H1 (cell line): ENCODE measurements around the gene FOXN3. TPM values are rescaled to one million over a fixed set of nuclear protein-coding genes. Genes with fewer than 3 reads are reported as not detected.

Experiments
- CTCF ChIA-PET: fragments of 300-600 bp; sonication (Branson Sonifier 250); formaldehyde crosslinking; loops from one replicate; lab custom pipeline; 2021; ENCODE audit not compliant: partially characterized antibody; lab: Charles Lee
- POLR2A ChIA-PET: fragments of 300-600 bp; sonication (Branson Sonifier 250); formaldehyde crosslinking; loops from one replicate; lab custom pipeline; 2021; ENCODE audit warnings: inconsistent platforms; ENCODE audit not compliant: partially characterized antibody; lab: Charles Lee
- DNase-seq, 2 experiments: peaks; one replicate each; pipeline versions ENCODE4 v3.0.0 to v3.0.0-alpha.2; 2010 to 2022; ENCODE audit warnings: low spot score in 2 of 2, low read depth in 1 of 2, mixed read lengths in 1 of 2
- FAIRE-seq: peaks from 2 replicates; lab custom pipeline; 2011; peaks lifted over from hg19 to GRCh38; lab: Jason Lieb, UNC
- H2AFZ ChIP-seq: 2 replicates; pipeline ENCODE4 v1.8.1; 2012; ENCODE audit warnings: low read length, inconsistent platforms
- H2AK5ac ChIP-seq: 2 replicates; pipeline ENCODE4 v1.6.1; 2013; ENCODE audit warnings: low read depth, low read length
- H2BK120ac ChIP-seq: replicated peaks from 2 replicates; pipeline ENCODE3; 2013; ENCODE audit warnings: low read depth, low read length, inconsistent platforms
- H2BK12ac ChIP-seq: 2 replicates; pipeline ENCODE4 v1.6.1; 2013; ENCODE audit warnings: low read depth, low read length
- H2BK15ac ChIP-seq: 2 replicates; pipeline ENCODE4 v1.6.1; 2013; ENCODE audit warnings: low read length
- H2BK20ac ChIP-seq: 2 replicates; pipeline ENCODE4 v1.6.1; 2013; ENCODE audit warnings: low read length
- H2BK5ac ChIP-seq: 2 replicates; pipeline ENCODE4 v1.6.1; 2013; ENCODE audit warnings: low read depth, low read length
- H3K14ac ChIP-seq: 2 replicates; pipeline ENCODE4 v1.6.1; 2013; ENCODE audit warnings: inconsistent platforms; ENCODE audit not compliant: insufficient read length
- H3K18ac ChIP-seq: 2 replicates; pipeline ENCODE4 v1.6.1; 2013; ENCODE audit warnings: low read length; ENCODE audit errors: extremely low read depth
- H3K23ac ChIP-seq: 2 replicates; pipeline ENCODE4 v1.6.1; 2013; ENCODE audit warnings: inconsistent platforms; ENCODE audit not compliant: insufficient read length
- H3K23me2 ChIP-seq: 2 replicates; pipeline ENCODE4 v1.6.1; 2013; ENCODE audit warnings: low read depth, low read length
- H3K27ac ChIP-seq: 2 replicates; pipeline ENCODE4 v1.6.1; 2011; ENCODE audit warnings: low read depth, low read length, inconsistent platforms
- H3K27me3 ChIP-seq, 4 experiments: replicated peaks in 1 of 4; 1 replicate in 1 of 4; 2 replicates in 3 of 4; pipeline versions ENCODE4 v1.6.1 to v1.8.1; 2011 to 2013; ENCODE audit warnings: low read length in 3 of 4, mild to moderate bottlenecking in 3 of 4, inconsistent platforms in 2 of 4, mixed read lengths in 2 of 4, moderate library complexity in 1 of 4; ENCODE audit not compliant: control insufficient read depth in 3 of 4, insufficient read depth in 3 of 4; ENCODE audit errors: extremely low read depth in 1 of 4
- H3K36me3 ChIP-seq, 4 experiments: 2 replicates each; pipeline versions ENCODE4 v1.6.1 to v1.8.1; 2011 to 2013; ENCODE audit warnings: mild to moderate bottlenecking in 4 of 4, low read length in 3 of 4, moderate library complexity in 2 of 4, control low read depth in 1 of 4, inconsistent platforms in 1 of 4; ENCODE audit not compliant: insufficient read depth in 4 of 4, control insufficient read depth in 2 of 4
- H3K4ac ChIP-seq: replicated peaks from 2 replicates; pipeline ENCODE3; 2013; ENCODE audit warnings: low read length, low read depth, mixed read lengths, inconsistent platforms; ENCODE audit not compliant: insufficient read length
- H3K4me1 ChIP-seq, 4 experiments: replicated peaks in 1 of 4; 1 replicate in 1 of 4; 2 replicates in 3 of 4; pipeline versions ENCODE4 v1.6.1 to v1.8.1; 2011 to 2013; ENCODE audit warnings: low read length in 3 of 4, inconsistent platforms in 2 of 4, mixed read lengths in 1 of 4; ENCODE audit not compliant: insufficient read depth in 4 of 4, control insufficient read depth in 3 of 4
- H3K4me2 ChIP-seq, 2 experiments: 2 replicates each; pipeline versions ENCODE4 v1.6.1 to v1.8.1; 2011 to 2013; ENCODE audit warnings: low read depth in 2 of 2, low read length in 2 of 2, control low read depth in 1 of 2, inconsistent platforms in 1 of 2, mild to moderate bottlenecking in 1 of 2; ENCODE audit not compliant: insufficient read depth in 1 of 2
- H3K4me3 ChIP-seq, 4 experiments: fragments of 200-600, 300-600 bp in 1 of 4; sonication (generic), shearing (Covaris generic), sonication (Bioruptor Twin) in 1 of 4; 2 replicates each; pipeline versions ENCODE4 v1.5.1 to v1.8.1; 2011 to 2016; ENCODE audit warnings: low read length in 4 of 4, low read depth in 3 of 4, control low read depth in 2 of 4, inconsistent platforms in 2 of 4, mild to moderate bottlenecking in 2 of 4, mixed read lengths in 1 of 4, moderate library complexity in 1 of 4; ENCODE audit not compliant: insufficient read depth in 2 of 4; ENCODE audit errors: extremely low read depth in 1 of 4
- H3K56ac ChIP-seq: replicated peaks from 2 replicates; pipeline ENCODE3; 2013; ENCODE audit warnings: low read depth, mild to moderate bottlenecking, mixed read lengths, low read length, inconsistent platforms; ENCODE audit not compliant: insufficient read length
- H3K79me1 ChIP-seq: 2 replicates; pipeline ENCODE4 v1.6.1; 2013; ENCODE audit warnings: low read depth, low read length, control low read depth
- H3K79me2 ChIP-seq, 2 experiments: 2 replicates each; pipeline versions ENCODE4 v1.6.1 to v1.8.1; 2012 to 2013; ENCODE audit warnings: low read length in 2 of 2, mild to moderate bottlenecking in 2 of 2, inconsistent platforms in 1 of 2; ENCODE audit not compliant: insufficient read depth in 2 of 2, control insufficient read depth in 1 of 2
- H3K9ac ChIP-seq, 4 experiments: replicated peaks in 1 of 4; 1 replicate in 1 of 4; 2 replicates in 3 of 4; pipeline versions ENCODE4 v1.6.1 to v1.8.1; 2011 to 2013; ENCODE audit warnings: low read depth in 3 of 4, low read length in 3 of 4, control low read depth in 2 of 4, mild to moderate bottlenecking in 2 of 4, moderate library complexity in 2 of 4, inconsistent platforms in 1 of 4; ENCODE audit errors: extremely low read depth in 1 of 4
- H3K9me3 ChIP-seq, 2 experiments: 2 replicates each; pipeline versions ENCODE4 v1.6.1 to v1.8.1; 2012 to 2013; ENCODE audit warnings: mild to moderate bottlenecking in 2 of 2, moderate library complexity in 2 of 2, control low read depth in 1 of 2, inconsistent platforms in 1 of 2, low read depth in 1 of 2, low read length in 1 of 2, mixed read lengths in 1 of 2; ENCODE audit not compliant: insufficient read depth in 2 of 2
- H4K20me1 ChIP-seq, 2 experiments: replicated peaks in 1 of 2; 2 replicates each; pipeline versions ENCODE3 to v1.8.1; 2011 to 2013; ENCODE audit warnings: inconsistent platforms in 2 of 2, low read length in 2 of 2, mild to moderate bottlenecking in 1 of 2; ENCODE audit not compliant: insufficient read depth in 2 of 2, control insufficient read depth in 1 of 2
- H4K5ac ChIP-seq: 2 replicates; pipeline ENCODE4 v1.6.1; 2013; ENCODE audit warnings: low read length, low read depth, mixed read lengths, inconsistent platforms; ENCODE audit not compliant: insufficient read length
- H4K8ac ChIP-seq: 2 replicates; pipeline ENCODE4 v1.8.0; 2013; ENCODE audit warnings: mild to moderate bottlenecking, moderate library complexity, low read length, inconsistent platforms; ENCODE audit not compliant: insufficient read depth; ENCODE audit errors: extremely low read depth
- H4K91ac ChIP-seq: replicated peaks from 2 replicates; pipeline ENCODE3; 2013; ENCODE audit warnings: low read length, mixed read lengths, inconsistent platforms; ENCODE audit not compliant: insufficient read length
- CBX5 ChIP-seq: fragments of 300-800, 300-1000 bp; sonication (generic); IDR thresholded peaks from 2 replicates; pipeline ENCODE4 v1.7.1; 2016; ENCODE audit warnings: antibody characterized with exemption, low read length, low read depth
- JUND ChIP-seq: IDR thresholded peaks from 2 replicates; pipeline ENCODE4 v1.6.1; 2011; ENCODE audit warnings: mild to moderate bottlenecking, improper control_type of control experiment, low read length
- KDM1A ChIP-seq: fragments of 200-600, 300-600 bp; sonication (generic); IDR thresholded peaks from 2 replicates; pipeline ENCODE4 v1.7.1; 2016; ENCODE audit warnings: mild to moderate bottlenecking, low read length, borderline replicate concordance
- NANOG ChIP-seq: IDR thresholded peaks from 2 replicates; pipeline ENCODE4 v1.6.1; 2011; ENCODE audit warnings: low read length, low read depth, mild to moderate bottlenecking, inconsistent platforms; ENCODE audit not compliant: insufficient read depth, poor library complexity, severe bottlenecking
- POU5F1 ChIP-seq: IDR thresholded peaks from 2 replicates; pipeline ENCODE4 v1.6.1; 2011; ENCODE audit warnings: low read depth, mild to moderate bottlenecking, low read length, moderate library complexity
- RFX5 ChIP-seq: IDR thresholded peaks from 2 replicates; pipeline ENCODE4 v1.6.1; 2011; ENCODE audit warnings: low read depth, low read length, improper control_type of control experiment, borderline replicate concordance
- SIX5 ChIP-seq: IDR thresholded peaks from 2 replicates; pipeline ENCODE4 v1.6.1; 2011; ENCODE audit warnings: mild to moderate bottlenecking, low read depth, low read length
- SP1 ChIP-seq: IDR thresholded peaks from 2 replicates; pipeline ENCODE4 v1.6.1; 2011; ENCODE audit warnings: low read depth, low read length
- TAF7 ChIP-seq: optimal IDR thresholded peaks from 2 replicates; pipeline ENCODE3; 2011; ENCODE audit warnings: low read depth, mild to moderate bottlenecking, inconsistent platforms, low read length, moderate library complexity, borderline replicate concordance
- TBP ChIP-seq: IDR thresholded peaks from 2 replicates; pipeline ENCODE4 v1.6.1; 2011; ENCODE audit warnings: low read depth, low read length, improper control_type of control experiment
- WGBS, 2 experiments: shearing (Covaris generic) in 1 of 2; methylation state at CpG; one replicate each; pipeline versions ENCODE4 v1.1.6 to v1.1.7; 2013 to 2015; ENCODE audit warnings: low lambda C conversion rate in 2 of 2, mixed read lengths in 2 of 2, inconsistent platforms in 1 of 2, low coverage in 1 of 2, missing lambda C conversion rate in 1 of 2; ENCODE audit not compliant: insufficient replicate concordance in 2 of 2, insufficient coverage in 1 of 2, insufficient read length in 1 of 2; ENCODE audit errors: extremely low coverage in 1 of 2, missing lambda C conversion rate in 1 of 2; 5-methylcytosine and 5-hydroxymethylcytosine counted together
- polyA plus RNA-seq, 7 experiments: library from polyadenylated mRNA; depleted of rRNA in 3 of 7; stranded (reverse) in 5 of 7; unstranded in 2 of 7; fragments of >200 nt in 5 of 7; fragments of 200-250 nt in 2 of 7; gene quantifications; 1 replicate in 5 of 7; 2 replicates in 1 of 7; 4 replicates in 1 of 7; pipeline versions ENCODE4 v1.2.1 to v1.2.3, GENCODE V29; 2011 to 2013; ENCODE audit warnings: missing spikeins in 2 of 7, mixed read lengths in 2 of 7
- total RNA-seq: library from RNA; stranded (reverse); fragmentation: NEBNext Ultra II Directional; extraction: Animal tissue kit (Norgen Biotek cat#: 25700); gene quantifications from 2 replicates; pipeline ENCODE4 v1.2.1, GENCODE V29; 2021
- TF ChIP-seq, protein P1 (sequence below): IDR thresholded peaks from 2 replicates; pipeline ENCODE4 v1.6.1; 2012; ENCODE audit warnings: low read length, inconsistent platforms
- TF ChIP-seq, protein P2 (sequence below): IDR thresholded peaks from 2 replicates; pipeline ENCODE4 v1.6.1; 2011; ENCODE audit warnings: low read depth, mild to moderate bottlenecking, low read length; ENCODE audit not compliant: insufficient read depth

FOXN3 gene
- total and polyA plus RNA-seq, 2 of the 8 experiments (the other 6 are each of a cell fraction or from before 2014, with no cell fraction given): 52.6 to 178 TPM

DNA sequence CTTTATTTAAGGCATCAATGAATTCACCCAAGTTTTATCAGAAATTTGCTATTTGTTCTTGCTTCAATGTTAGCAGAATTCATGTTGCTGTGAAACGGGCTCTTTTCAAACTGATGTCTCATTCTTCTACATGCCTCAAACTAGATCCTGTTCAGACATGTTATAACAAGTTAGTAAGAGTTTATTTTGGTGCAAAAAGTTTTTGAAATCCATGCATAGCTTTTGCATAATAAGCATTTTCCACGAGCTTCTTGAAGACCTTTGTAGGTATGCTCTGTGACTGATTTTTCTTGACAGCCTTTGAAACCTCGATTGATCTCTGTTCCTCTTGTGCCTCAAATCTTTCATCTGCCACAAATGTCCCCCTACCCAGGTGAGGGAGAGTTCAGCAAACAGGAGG lies 275.2 kb downstream of the FOXN3 start:
- Histone ChIP-seq H4K91ac (no peak overlapping the region), H2BK5ac (no peak overlapping the region), H2BK120ac (no peak overlapping the region), H2AK5ac (no peak overlapping the region), H2BK15ac (no peak overlapping the region), H3K4me2 (no peak overlapping the region), H3K79me2 (no peaks in the 10 kb centered on the region), H3K79me1 (no peaks in the 10 kb centered on the region), H4K5ac (no peak overlapping the region), H3K9ac (no peak overlapping the region), H3K23ac (no peak overlapping the region), H3K18ac (no peak overlapping the region), H3K4ac (no peak overlapping the region), H3K56ac (no peak overlapping the region), H2AFZ (no peak overlapping the region), H2BK12ac (no peak overlapping the region), H3K27ac (no peak overlapping the region), H4K20me1 (no peaks in the 10 kb centered on the region), H3K27me3 (no peaks in the 10 kb centered on the region; a peak in 1 of 7 replicates), H3K4me1 (peaks cover 5 to 14% (median 9%) of the 10 kb centered on the region in 4 experiments; a peak in 5 of 7 replicates), H3K14ac (no peak overlapping the region), H4K8ac (no peak overlapping the region), H3K4me3 (no peak overlapping the region), H3K23me2 (no peaks in the 10 kb centered on the region; the same call in 1 of the 2 replicates), H2BK20ac (no peak overlapping the region), H3K9me3 (no peaks in the 10 kb centered on the region), H3K36me3 (no peaks in the 10 kb centered on the region)
- WGBS, 2 experiments: 90% methylated on average over 3 of the region's 3 CpGs; no CpG with 5 or more reads in 1 of the 2 experiments
- FAIRE-seq: no peak
- ChIA-PET CTCF (interaction anchor here (1.0 to 1.2 kb wide), 3 partner anchors 37 to 264 kb away, joined by 3 to 5 read pairs (median 3); no protein-coding TSS in a partner anchor), POLR2A (interaction anchor here (1.5 kb wide), 1 partner anchor 13 kb away, joined by 4 read pairs; no protein-coding TSS in a partner anchor)
- no peak for DNase-seq
- TF ChIP-seq TBP (no peak), TAF7 (no peak), SIX5 (no peak), POU5F1 (no peak), SP1 (no peak), CBX5 (no peak), KDM1A (no peak), JUND (no peak), RFX5 (no peak), NANOG (no peak)
- TF ChIP-seq, protein P1, sequence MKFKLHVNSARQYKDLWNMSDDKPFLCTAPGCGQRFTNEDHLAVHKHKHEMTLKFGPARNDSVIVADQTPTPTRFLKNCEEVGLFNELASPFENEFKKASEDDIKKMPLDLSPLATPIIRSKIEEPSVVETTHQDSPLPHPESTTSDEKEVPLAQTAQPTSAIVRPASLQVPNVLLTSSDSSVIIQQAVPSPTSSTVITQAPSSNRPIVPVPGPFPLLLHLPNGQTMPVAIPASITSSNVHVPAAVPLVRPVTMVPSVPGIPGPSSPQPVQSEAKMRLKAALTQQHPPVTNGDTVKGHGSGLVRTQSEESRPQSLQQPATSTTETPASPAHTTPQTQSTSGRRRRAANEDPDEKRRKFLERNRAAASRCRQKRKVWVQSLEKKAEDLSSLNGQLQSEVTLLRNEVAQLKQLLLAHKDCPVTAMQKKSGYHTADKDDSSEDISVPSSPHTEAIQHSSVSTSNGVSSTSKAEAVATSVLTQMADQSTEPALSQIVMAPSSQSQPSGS: no peak
- TF ChIP-seq, protein P2, sequence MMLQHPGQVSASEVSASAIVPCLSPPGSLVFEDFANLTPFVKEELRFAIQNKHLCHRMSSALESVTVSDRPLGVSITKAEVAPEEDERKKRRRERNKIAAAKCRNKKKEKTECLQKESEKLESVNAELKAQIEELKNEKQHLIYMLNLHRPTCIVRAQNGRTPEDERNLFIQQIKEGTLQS: no peak
